Ecto neural progenitor cell (in vitro differentiated cells): ENCODE data around the gene LRRC18.

Experiments used
- DNase-seq: peaks from one replicate; pipeline ENCODE4 v3.0.0-alpha.2; 2018; ENCODE audit warnings: low spot score

The LRRC18 gene

DNA sequence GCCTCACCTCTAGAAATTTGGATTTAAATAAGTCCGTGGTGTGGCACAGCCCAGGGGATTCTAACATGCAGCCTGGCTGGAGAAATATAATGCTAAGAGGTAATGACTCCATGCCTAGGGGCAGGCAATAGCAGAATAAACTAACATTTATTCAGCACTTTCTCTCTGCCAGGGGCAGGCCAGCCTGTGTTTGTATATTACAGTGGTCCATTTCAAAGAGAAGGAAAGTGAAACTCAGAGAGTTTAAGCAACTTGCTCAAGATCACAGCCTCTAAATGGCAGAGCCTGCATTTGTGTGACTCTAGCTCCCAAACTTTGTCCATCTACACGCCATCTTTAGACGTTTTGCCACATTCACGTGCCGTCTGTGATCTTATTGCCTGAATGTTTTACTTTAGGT, 6.7 kb upstream of the LRRC18 start:
- DNase-seq = no peak

DNA sequence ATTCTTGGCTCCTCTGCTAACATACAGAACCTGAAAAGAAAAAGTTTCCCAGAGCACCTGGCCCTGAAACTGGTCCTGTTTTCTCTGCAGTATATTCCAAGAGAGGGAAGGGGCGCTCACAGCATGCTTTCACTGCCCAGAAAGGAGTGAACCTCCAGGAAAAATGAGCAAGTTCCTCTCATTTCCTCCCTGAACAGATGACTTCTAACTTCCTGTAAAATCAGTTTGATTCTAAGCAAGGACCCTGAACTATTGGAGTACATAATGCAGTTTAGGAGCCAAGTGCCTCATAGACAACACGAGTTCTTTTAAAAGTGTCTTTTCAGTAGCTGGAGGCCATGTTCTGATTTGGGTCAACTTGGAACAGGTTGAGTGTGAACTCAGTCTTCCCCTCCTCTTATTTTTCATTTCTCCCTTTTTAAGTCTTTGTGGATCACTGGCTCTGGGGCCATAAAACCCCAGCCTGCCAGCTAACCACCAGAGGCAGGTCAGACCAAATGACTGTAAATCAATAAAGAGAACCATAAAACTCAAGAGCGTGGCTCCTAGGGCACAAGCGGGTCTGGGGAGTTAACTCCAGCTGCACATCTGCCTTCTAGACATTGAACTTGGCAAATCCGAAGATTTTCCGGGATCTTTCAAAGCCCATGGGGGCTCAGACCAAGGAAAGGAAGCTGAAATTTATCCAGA, 5.9 kb upstream of the LRRC18 start:
- no peak for DNase-seq

- DNase-seq = no peak
Observed at GRCh38 chr10:48944171-48944570, 4.5 kb upstream of the LRRC18 start.

GRCh38 chr10:48943096-48943495, 3.5 kb upstream of the LRRC18 start:
- DNase-seq = peak; percentile 19

- DNase-seq = peak; percentile 29
Observed at GRCh38 chr10:48941427-48942075, 1.9 kb upstream of the LRRC18 start.

GRCh38 chr10:48940958-48941357, 1.3 kb upstream of the LRRC18 start:
- DNase-seq = peak; percentile 52

DNA sequence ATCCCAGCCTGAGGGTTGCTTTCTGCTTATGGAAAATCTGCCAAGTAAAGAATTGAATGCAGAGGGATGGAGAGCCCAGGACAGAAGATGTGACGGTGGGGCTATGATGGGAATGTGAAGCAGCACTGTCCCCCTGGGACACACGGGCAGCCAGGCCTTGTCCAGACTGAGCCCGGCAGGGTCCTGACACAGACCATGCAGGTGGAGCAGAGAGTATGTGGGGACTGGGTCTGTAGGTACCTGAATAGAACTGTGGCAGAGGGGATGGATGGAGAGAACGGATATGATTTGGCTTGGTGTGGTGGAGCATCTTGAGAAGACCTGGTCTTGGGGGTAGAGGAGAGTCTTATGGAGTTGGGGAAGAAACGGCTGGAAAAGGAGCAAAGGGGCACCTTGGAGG, 732 bp upstream of the LRRC18 start:
- DNase-seq = peak; percentile 31

GRCh38 chr10:48938990-48939536, 577 bp downstream of the LRRC18 start:
- DNase-seq = peak; percentile 36

DNA sequence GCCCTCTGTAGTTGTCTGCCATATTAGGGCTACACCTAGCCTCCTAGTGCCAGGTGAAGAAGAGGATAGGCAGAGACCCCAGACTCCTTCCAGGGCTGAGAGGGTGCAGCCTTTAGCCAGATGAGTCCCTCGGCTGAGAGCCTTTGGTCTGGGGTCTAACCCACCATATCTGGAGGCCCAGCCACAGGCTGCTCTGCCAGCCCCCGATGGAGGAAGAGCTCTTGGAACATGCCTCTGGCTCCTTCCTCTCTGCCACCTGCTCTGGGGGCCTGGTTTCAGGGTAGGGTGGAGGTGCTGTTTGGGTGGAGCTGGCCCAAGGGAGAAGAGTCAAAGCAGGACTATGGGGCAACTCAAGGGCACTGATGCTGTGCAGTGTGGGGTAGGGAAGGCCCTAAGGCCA, 1.4 kb downstream of the LRRC18 start:
- no peak for DNase-seq

GRCh38 chr10:48937796-48938195, 1.8 kb downstream of the LRRC18 start:
- peak; percentile 18 for DNase-seq

DNA sequence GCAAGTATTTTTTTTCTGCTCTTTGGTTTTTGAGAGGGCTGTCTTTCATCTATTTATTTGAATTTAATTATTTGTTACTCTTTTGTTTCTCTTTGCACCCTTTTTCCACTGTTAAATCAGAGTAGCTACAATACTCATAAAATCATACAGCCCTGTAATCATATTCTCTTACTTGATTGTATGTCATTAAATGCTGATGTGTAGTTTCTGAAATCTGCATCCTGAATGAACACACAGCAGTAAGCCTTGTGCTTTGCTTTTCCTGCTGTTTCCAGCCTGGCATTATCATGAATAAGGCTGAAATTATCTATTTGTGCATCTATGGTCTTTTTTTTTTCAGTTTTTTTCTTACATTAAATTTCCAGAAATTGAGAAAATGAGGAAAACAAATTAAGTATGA, 4.1 kb downstream of the LRRC18 start:
- DNase-seq = no peak

GRCh38 chr10:48934672-48935501, 4.8 kb downstream of the LRRC18 start:
- peak; percentile 44 for DNase-seq

DNA sequence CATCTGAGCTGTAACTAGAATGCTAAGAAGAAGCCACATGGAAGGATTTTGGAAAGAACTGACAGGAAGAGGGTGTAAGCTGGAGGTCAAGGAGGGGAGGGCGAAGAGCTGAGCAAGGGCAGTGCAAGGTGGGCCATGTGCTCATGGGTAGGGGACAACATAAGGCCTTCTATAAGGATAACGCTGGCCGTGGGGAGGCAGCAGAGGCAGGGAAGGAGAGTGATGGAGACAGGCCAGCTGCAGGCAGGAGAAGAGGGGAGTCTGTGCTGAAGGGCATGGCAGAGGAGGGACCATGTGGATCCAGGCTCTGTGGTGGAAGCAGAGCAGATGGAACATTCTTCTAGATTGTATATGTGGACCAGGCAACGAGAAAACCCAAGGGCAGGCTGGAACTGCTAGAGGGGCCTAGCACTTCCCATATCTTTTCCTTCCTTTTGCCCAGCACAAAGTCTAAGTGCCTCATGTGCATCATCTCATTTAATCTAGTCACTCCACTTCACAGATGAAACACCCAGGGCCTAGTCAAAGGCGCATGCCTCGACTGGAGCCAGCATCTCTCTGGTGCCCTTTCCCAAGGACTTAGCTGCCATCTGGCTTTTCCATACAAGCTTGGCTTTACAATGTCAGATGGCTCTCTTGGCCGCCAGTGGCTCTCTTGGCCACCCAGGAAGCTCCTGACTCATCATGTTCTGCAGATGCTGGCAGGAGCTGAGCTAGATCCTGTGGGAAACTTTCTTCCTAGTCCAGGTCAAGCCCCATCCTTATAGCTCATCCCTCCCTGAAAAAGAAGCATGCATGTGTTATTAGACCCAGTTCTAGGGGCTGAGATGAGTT, 6.6 kb downstream of the LRRC18 start:
- DNase-seq = peak; percentile 31

GRCh38 chr10:48931188-48931587, 8.5 kb downstream of the LRRC18 start:
- DNase-seq = peak; percentile 57

- peak; percentile 30 for DNase-seq
Observed at GRCh38 chr10:48929413-48929990, 10.1 kb downstream of the LRRC18 start.

- peak; percentile 30 for DNase-seq
Observed at GRCh38 chr10:48926764-48927540, 12.7 kb downstream of the LRRC18 start.

DNA sequence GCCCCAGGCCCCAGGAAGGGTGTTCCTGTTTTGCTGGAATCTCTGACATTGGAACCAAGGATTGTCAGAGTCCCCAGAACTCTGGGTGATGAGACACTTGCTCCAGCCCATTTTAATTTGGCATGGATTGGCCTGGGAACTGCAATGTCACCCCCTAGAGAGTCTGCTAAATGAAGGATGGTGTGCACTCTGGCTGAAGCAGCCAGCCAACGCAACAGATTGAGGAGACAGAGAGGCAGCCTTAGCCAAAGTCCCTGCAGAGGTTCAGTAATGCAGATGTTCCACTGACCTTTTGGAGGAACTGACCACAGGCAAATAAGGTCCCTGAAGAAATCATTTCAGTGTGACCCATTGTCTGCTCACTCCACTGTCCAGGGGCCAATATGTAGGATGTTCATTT, 13.4 kb downstream of the LRRC18 start:
- DNase-seq = peak; percentile 28

- DNase-seq = peak; percentile 5
Observed at GRCh38 chr10:48924988-48925387, 14.7 kb downstream of the LRRC18 start.

DNA sequence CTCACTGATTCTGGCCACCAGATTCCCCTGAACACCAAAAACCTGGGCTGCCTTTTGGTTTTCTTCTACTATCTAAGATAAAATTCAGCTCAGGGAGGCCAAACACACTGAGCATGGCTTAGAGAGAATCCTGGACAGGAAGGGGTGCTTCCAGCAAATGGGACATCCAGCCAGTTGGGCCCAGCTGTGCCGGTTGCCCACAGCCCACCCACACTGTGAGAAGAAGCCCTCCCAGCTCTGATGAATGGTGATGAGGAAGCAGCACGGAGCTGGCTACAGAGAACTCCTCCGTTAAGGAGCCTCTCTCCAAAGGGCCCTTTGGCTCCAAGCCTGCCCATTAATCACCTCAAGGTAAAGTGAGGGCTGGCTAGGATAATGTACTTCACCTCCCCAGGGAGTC, 15.9 kb downstream of the LRRC18 start:
- peak; percentile 28 for DNase-seq

DNA sequence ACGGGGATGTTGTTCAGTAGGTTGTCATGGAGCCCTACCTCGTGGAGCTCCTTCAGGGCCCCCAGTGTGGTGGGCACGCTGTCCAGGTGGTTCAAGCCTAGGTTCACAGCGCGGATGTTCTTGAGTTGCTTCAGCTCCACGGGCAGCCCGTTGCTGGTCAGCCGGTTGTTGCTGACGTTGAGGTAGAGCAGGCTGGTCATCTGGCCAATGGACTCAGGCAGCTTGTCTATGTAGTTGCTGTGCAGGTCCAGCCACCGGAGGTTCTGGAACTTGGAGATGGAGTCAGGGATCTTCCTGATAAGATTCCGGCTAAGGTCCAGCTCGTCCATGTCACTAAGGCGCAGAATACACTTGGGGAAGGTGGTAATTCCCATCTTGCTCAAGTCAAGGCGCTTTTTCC, 26.0 kb downstream of the LRRC18 start:
- peak; percentile 16 for DNase-seq

DNA sequence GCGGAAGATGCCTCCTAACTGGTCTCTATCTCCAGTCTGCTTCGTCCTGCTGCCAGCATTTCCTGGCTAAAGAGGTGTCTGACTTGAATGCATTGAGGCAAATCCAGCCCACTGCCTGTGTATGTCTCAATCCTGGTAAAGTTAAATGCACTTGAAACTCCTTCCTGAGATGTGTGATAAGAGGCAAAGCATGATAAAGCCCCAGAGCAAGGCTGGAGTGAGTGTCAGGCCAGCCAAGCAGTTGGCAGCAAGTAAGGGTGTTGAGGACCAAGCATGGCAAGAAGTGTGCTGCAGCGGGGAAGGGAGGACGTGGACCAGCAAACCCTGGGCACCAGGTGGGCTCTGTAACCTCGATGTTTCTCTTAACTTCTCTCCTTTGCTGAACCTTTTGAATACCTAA, 29.1 kb downstream of the LRRC18 start:
- peak; percentile 16 for DNase-seq
